ENCODE data around the gene CRIM1. TPM values are rescaled to one million over a fixed set of nuclear protein-coding genes. Genes with fewer than 3 reads are reported as not detected.

The CRIM1 gene
- total and polyA plus RNA-seq, 2 experiments from 2014 or later, result 10.5 to 36.4 TPM

GRCh38 chr2:36553683-36554082 is 198.1 kb downstream of the CRIM1 start (continued):
- TF ChIP-seq ZNF114 (CRISPR knock-in tag; IDR thresholded peaks at IDR 0.05) (no peak), POLR2AphosphoS5 (IDR thresholded peaks at IDR 0.05; ENCODE audit: low read depth) (no peak; the same call in 1 of the 2 replicates), JUNB (IDR thresholded peaks at IDR 0.05; ENCODE audit: unreplicated experiment) (no peak), STAT1 (IDR thresholded peaks at IDR 0.05; ENCODE audit: unreplicated experiment) (no peak)

GRCh38 chr2:36554531-36554930 is 199.0 kb downstream of the CRIM1 start:
- Histone ChIP-seq H3K79me2 (replicated peaks; ENCODE audit: insufficient read depth) (no peaks in the 10 kb centered on the region), H3F3A (replicated peaks; ENCODE audit: low read depth) (0 out of 2 replicates have a peak, but pooled peaks cover 4% of the 10 kb centered on the region), H3K4me2 (no peak overlapping the region), H3K4me1 (ENCODE audit: insufficient read depth) (peaks cover under 1% of the 10 kb centered on the region; the same call in 1 of the 2 replicates), H2AFZ (no peak overlapping the region), H3K27ac (ENCODE audit: low read depth) (no peak overlapping the region), H3K27me3 (ENCODE audit: insufficient read depth) (no peaks in the 10 kb centered on the region), H3K4me3 (no peak overlapping the region), H3K9me2 (ENCODE audit: insufficient read depth) (no peaks in the 10 kb centered on the region), H3K36me3 (ENCODE audit: insufficient read depth) (no peaks in the 10 kb centered on the region; the same call in 1 of the 2 replicates), H4K20me1 (replicated peaks; ENCODE audit: insufficient read depth) (no peaks in the 10 kb centered on the region)
- ATAC-seq (no peak), DNase-seq (ENCODE audit: low spot score) (no peak)
- no peak overlapping the region for H3K4me3 Mint-ChIP-seq
- H3K27me3 Mint-ChIP-seq (ENCODE audit: insufficient read depth, low read depth, poor library complexity), result no peaks in the 10 kb centered on the region
- no peak for TF ChIP-seq NANOG (IDR thresholded peaks at IDR 0.05; ENCODE audit: borderline replicate concordance)
- no peak for TF ChIP-seq ZNF114 (CRISPR knock-in tag; IDR thresholded peaks at IDR 0.05)
- TF ChIP-seq STAT1 (IDR thresholded peaks at IDR 0.05; ENCODE audit: unreplicated experiment), result no peak
- TF ChIP-seq JUNB (IDR thresholded peaks at IDR 0.05; ENCODE audit: unreplicated experiment), result no peak
- TF ChIP-seq CREB1 (CRISPR knock-in tag; IDR thresholded peaks at IDR 0.05; ENCODE audit: low read depth), result no peak
- no peak for TF ChIP-seq ZNF462 (CRISPR knock-in tag; IDR thresholded peaks at IDR 0.05)
- TF ChIP-seq CTCF (conservative IDR thresholded peaks at IDR 0.05; ENCODE audit: low read depth in 2 of 2), result no peak
- TF ChIP-seq POLR2AphosphoS5 (IDR thresholded peaks at IDR 0.05; ENCODE audit: low read depth), result no peak
- TF ChIP-seq EZH2 (IDR thresholded peaks at IDR 0.05; ENCODE audit: low read depth, unreplicated experiment), result no peak
- no peak for TF ChIP-seq EZH2phosphoT487 (IDR thresholded peaks at IDR 0.05; ENCODE audit: unreplicated experiment)
- no peak for TF ChIP-seq REST (IDR thresholded peaks at IDR 0.05; ENCODE audit: unreplicated experiment)
- no peak for TF ChIP-seq ZNF331 (CRISPR knock-in tag; IDR thresholded peaks at IDR 0.05; ENCODE audit: low read depth)
- no peak for TF ChIP-seq ETS1 (IDR thresholded peaks at IDR 0.05)
- H3K4me1 Mint-ChIP-seq, result peaks cover 4% of the 10 kb centered on the region
- no peaks in the 10 kb centered on the region for H3K9me3 Mint-ChIP-seq
- no peak overlapping the region for H3K27ac Mint-ChIP-seq
- H3K36me3 Mint-ChIP-seq (ENCODE audit: low read depth), result peaks cover 21% of the 10 kb centered on the region
